GM21619 (cell line): ENCODE data around the gene KRTAP12-3.
"Not testable (repeated sequence)": the region's sequence is repeated elsewhere in the genome, so short reads cannot be mapped to it uniquely, and the experiment has no call there.

Experiments
- ATAC-seq: cut with Tn5 transposase; IDR thresholded peaks from one replicate; pipeline ENCODE4 v1.9.1; 2021; ENCODE audit not compliant: unreplicated experiment

KRTAP12-3 gene

GRCh38 chr21:44627181-44627822 is 30.4 kb upstream of the KRTAP12-3 start:
- not testable (repeated sequence) for ATAC-seq

DNA sequence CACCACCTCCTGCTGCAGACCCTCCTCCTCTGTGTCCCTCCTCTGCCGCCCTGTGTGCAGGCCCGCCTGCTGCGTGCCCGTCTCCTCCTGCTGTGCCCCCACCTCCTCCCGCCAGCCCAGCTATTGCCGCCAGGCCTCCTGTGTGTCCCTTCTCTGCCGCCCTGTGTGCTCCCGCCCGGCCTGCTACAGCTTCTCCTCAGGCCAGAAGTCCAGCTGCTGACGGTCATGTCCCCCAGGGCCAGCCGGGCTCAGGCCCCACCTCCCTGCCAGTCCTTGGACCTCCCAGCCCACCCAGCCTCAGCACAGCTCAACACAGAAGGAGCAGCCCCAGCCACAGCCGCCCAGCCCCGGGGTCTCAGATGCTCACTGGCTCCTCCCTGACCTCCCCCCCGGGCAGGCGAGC is 29.9 kb upstream of the KRTAP12-3 start:
- ATAC-seq = not testable (repeated sequence)

DNA sequence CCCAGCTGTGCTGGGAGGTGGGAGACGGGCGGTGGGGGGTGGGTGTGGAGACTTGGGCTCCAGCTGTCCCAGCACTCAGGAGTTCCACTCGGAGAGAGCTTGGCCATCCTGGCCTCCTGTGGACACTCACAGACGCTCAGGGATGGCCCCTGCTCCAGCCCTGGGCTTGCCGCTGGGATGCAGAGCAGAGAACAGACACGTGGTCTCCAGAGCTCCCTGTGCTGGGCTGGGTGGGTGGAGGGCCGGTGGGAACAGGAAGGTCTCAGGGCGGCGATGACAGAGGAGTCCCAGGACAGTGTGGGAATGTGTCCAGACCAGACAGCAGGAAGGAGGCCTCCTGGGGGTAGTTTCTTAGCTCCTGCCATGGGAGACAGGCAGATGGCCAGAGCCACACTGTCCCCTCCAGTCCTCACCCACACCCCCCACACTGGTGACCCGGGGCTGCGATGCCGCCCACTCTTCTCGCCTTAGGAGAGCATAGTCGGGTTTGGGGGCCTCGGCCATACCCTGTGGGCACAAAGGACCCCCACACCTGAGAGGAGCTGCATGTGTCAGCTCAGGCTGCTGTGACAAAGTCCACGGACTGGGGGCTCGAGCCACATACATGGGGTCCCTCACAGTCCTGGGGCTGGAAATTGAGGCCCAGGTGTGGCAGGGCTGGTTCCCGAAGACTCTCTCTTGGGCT is 28.9 kb upstream of the KRTAP12-3 start:
- ATAC-seq = no peak

DNA sequence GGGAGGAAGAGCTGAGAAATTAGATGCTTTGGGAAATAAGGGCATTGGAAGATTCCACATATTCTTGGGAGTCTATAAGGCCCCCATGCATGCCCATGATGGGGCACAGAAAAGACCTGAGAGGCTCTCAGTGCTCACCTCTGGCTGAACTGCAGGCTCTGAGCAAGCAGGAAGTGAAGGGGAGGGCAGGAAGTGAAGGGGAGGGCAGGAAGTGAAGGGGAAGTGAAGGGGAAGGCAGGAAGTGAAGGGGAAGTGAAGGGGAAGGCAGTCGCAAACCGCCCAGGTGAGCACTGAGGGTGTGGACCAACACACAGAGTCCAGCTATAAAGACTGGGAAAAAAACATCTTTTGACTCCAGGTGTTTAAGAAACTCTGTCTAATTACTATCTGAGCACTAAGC is 27.3 kb upstream of the KRTAP12-3 start:
- no peak for ATAC-seq

DNA sequence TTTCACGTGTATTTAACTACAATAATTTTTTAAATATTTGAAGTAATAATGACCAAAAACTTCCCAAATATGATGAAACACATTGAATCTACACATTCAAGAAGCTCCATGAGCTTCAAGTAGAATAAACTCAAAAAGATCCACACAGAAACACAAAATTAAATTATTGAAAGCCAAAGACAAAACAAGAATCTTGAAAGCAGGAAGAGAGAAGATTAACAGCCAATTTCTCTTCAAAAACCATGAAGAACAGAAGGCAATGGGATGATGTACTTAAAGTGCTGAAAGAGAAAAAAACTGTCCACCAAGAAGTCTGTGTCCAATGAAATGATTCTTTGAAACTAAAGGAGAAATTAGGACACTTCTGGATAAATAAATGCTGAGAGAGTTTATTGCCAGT is 25.7 kb upstream of the KRTAP12-3 start:
- no peak for ATAC-seq

DNA sequence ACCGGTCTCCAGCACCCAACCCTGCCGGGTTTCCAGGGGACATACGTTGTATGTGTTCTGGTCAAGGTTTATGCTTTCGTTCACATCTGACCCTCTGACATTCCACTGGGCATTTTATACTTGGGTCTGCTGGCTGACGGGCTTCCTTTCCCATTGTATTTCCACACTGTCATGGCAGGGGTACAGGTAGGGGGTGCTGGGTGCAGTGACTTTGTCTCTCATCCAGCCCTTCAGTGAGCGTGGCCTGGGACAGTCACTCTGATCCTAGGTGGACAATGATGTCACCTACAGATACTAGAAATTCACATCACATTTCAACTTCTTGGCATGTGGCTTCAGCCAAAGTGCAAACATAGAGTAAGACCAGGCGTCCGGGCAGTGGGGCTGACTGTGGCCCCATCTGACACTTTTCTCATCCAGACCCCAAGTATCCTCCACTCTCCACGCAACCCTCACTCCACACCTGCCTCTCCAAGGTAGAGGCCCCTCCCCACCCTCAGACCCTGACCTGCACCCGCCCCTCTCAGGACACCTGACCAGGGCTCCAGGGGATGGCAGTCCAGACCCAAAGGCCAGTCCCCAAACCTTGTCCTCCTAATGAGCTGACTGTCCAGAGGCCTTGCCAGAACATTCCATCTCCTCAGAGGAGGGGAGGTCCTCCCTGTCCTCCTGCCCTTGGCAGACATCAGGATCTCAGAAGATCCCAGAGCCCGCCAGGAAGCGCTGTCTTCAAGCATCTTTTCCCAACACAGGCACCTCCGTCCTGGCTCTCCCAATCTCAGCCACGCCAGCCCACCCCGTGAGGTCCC is 21.3 kb upstream of the KRTAP12-3 start:
- no peak for ATAC-seq

- ATAC-seq = no peak
Measured at GRCh38 chr21:44637018-44637850, 20.5 kb upstream of the KRTAP12-3 start, which contains the start of gene KRTAP10-10. KRTAP10-10 (plus strand) TSS chr21:44637356; CDS start chr21:44637418, 62 bp downstream.

GRCh38 chr21:44637851-44638348 is 19.8 kb upstream of the KRTAP12-3 start:
- ATAC-seq = not testable (repeated sequence)

GRCh38 chr21:44638506-44639330 is 19.0 kb upstream of the KRTAP12-3 start:
- ATAC-seq = not testable (repeated sequence)

GRCh38 chr21:44639331-44639655 is 18.4 kb upstream of the KRTAP12-3 start:
- no peak for ATAC-seq

GRCh38 chr21:44640761-44641160 is 17.0 kb upstream of the KRTAP12-3 start:
- no peak for ATAC-seq

- ATAC-seq = no peak
Measured at GRCh38 chr21:44643741-44644310, 13.9 kb upstream of the KRTAP12-3 start.

DNA sequence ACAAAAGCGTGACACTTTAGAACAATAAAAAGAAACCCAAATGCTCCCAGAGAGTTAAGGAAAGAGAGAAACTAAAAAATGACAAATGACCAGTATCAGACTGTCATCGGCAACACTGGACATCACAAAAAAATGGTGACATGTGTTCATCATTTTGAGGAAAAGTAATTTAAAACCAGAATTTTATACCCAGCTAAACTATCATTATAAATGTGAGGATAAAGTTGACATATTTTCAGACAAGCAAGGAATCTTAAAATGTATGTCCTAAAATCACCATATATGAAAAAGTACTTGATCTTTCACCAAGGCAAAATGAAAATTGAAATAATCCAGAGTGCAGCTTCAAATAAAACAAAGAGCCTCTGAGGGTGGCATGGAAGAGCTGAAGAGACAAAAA is 12.9 kb upstream of the KRTAP12-3 start:
- ATAC-seq = no peak

DNA sequence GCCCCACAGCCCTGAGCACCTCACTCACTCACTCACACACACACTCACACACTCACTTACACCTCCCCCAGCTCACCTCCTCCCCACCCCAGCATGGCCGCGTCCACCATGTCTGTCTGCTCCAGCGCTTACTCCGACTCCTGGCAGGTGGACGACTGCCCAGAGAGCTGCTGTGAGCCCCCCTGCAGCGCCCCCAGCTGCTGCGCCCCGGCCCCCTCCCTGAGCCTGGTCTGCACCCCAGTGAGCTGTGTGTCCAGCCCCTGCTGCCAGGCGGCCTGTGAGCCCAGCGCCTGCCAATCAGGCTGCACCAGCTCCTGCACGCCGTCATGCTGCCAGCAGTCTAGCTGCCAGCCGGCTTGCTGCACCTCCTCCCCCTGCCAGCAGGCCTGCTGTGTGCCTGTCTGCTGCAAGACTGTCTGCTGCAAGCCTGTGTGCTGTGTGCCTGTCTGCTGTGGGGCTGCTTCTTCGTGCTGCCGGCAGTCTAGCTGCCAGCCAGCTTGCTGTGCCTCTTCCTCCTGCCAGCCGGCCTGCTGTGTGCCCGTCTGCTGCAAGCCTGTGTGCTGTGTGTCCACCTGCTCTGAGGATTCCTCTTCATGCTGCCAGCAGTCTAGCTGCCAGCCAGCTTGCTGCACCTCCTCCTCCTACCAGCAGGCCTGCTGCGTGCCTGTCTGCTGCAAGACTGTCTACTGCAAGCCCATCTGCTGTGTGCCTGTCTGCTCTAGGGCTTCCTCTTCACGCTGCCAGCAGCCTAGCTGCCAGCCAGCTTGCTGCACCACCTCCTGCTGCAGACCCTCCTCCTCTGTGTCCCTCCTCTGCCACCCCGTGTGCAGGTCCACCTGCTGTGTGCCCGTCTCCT is 11.1 kb upstream of the KRTAP12-3 start, which contains the start of gene KRTAP10-11:
TSS of gene KRTAP10-11 (plus strand) at position 49 of the 856 bp plus-strand sequence. CDS start at position 94, 45 bp downstream.
- not testable (repeated sequence) for ATAC-seq

GRCh38 chr21:44647222-44647552 is 10.5 kb upstream of the KRTAP12-3 start:
- ATAC-seq = no peak

DNA sequence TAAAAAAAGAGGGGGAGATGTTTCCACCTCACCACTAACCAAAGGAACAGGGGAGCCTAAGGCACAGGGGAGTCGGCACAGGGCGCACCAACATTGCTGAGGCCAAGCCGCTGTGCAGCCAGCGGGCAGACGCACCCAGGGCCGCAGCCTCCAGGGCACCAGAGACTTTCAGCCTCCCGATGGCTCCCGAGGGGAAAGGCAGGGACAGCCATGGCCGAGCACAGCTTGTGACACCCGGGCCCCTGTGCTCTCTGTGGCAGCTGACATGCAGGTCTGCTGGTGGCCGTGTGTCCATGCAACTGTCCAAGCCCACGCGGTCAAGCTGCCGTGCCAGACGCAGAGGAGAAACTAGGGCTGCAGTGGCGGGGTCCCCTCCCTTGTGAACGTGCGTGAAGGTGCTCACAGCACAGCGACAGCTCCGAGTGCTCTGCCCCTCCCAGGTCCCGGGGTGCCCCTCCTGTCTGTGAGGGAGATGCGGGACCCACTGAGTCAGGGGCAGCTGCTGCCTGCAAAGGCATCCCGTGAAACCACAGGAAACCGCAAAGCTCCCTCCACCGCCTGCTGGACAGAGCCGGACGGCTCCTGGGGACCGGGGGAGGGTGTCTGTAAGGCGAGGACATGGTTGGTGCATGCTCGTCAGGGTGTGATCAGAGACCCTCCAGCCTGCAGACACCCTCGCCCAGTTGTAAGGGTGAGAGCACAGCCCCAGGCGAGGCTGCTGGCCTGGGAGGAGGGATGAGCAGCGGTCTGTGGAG is 9.0 kb upstream of the KRTAP12-3 start:
- no peak for ATAC-seq

GRCh38 chr21:44649521-44650100 is 8.1 kb upstream of the KRTAP12-3 start:
- ATAC-seq = no peak
